Esophagus muscularis mucosa (tissue), 4 donors: ENCODE data around the gene BIK. TPM values are rescaled to one million over a fixed set of nuclear protein-coding genes. Genes with fewer than 3 reads are reported as not detected.

Experiments
- DNase-seq: peaks from one replicate; pipeline ENCODE4 v3.0.0-alpha.2; 2017; ENCODE audit errors: extremely low spot score
- H3K27ac ChIP-seq, 4 donors: fragments of 200-600 bp; sonication (generic); replicated peaks in 1 of 4; 1 replicate in 3 of 4; 2 replicates in 1 of 4; pipeline ENCODE4 v1.5.1; 2016 to 2019; ENCODE audit warnings: mild to moderate bottlenecking in 1 of 4
- H3K27me3 ChIP-seq, 4 donors: fragments of 200-600 bp; sonication (generic); one replicate each; pipeline versions ENCODE4 v1.5.1 to v1.6.0; 2016 to 2019
- H3K36me3 ChIP-seq, 4 donors: fragments of 200-600 bp; sonication (generic); one replicate each; pipeline ENCODE4 v1.5.1; 2016 to 2019
- H3K4me1 ChIP-seq, 4 donors: fragments of 200-600 bp; sonication (generic); one replicate each; pipeline ENCODE4 v1.5.1; 2016 to 2019
- H3K4me3 ChIP-seq, 4 donors: fragments of 200-600 bp; sonication (generic); 1 replicate in 2 of 4; 2 replicates in 2 of 4; pipeline ENCODE4 v1.5.1; 2016 to 2019; ENCODE audit warnings: mild to moderate bottlenecking in 4 of 4, moderate library complexity in 1 of 4
- H3K9me3 ChIP-seq, 4 donors: fragments of 200-600 bp; sonication (generic); 1 replicate in 3 of 4; 2 replicates in 1 of 4; pipeline ENCODE4 v1.5.1; 2016 to 2019
- EP300 ChIP-seq: sonication (generic); formaldehyde crosslinking; IDR thresholded peaks from one replicate; pipeline ENCODE4 v1.6.1; 2017; ENCODE audit warnings: antibody characterized with exemption
- POLR2A ChIP-seq: fragments of 450-650 bp; IDR thresholded peaks from one replicate; pipeline ENCODE4 v1.6.1; 2017; ENCODE audit warnings: antibody characterized with exemption, moderate library complexity, mild to moderate bottlenecking, low read depth
- POLR2AphosphoS5 ChIP-seq, 2 donors: sonication (generic); formaldehyde crosslinking; IDR thresholded peaks; one replicate each; pipeline ENCODE4 v1.6.1; 2017; ENCODE audit warnings: antibody characterized with exemption in 2 of 2
- WGBS: methylation state at CpG from one replicate; pipeline ENCODE4 v1.1.5; 2018; 5-methylcytosine and 5-hydroxymethylcytosine counted together
- intact Hi-C: fragments of 100-400 bp; cut with DNase I; formaldehyde crosslinking; loops from one replicate; pipeline ENCODE4 v1.15.1; 2023
- total RNA-seq, 4 donors: library from RNA; depleted of rRNA; stranded (reverse); fragments of >200 nt; gene quantifications; one replicate each; pipeline versions ENCODE4 v1.1.0 to v1.2.1, GENCODE V29; 2016
- TF ChIP-seq, protein P1 (sequence below), 3 experiments: fragments of 200-600 bp in 2 of 3; fragments of 450-650 bp in 1 of 3; sonication (generic) in 2 of 3; IDR thresholded peaks; one replicate each; pipeline ENCODE4 v1.5.1; 2017 to 2019; ENCODE audit warnings: antibody characterized with exemption in 3 of 3, mild to moderate bottlenecking in 2 of 3, moderate library complexity in 1 of 3

The BIK gene
- total RNA-seq, 4 donors from 2014 or later, result 0.32 TPM; not detected in 3

DNA sequence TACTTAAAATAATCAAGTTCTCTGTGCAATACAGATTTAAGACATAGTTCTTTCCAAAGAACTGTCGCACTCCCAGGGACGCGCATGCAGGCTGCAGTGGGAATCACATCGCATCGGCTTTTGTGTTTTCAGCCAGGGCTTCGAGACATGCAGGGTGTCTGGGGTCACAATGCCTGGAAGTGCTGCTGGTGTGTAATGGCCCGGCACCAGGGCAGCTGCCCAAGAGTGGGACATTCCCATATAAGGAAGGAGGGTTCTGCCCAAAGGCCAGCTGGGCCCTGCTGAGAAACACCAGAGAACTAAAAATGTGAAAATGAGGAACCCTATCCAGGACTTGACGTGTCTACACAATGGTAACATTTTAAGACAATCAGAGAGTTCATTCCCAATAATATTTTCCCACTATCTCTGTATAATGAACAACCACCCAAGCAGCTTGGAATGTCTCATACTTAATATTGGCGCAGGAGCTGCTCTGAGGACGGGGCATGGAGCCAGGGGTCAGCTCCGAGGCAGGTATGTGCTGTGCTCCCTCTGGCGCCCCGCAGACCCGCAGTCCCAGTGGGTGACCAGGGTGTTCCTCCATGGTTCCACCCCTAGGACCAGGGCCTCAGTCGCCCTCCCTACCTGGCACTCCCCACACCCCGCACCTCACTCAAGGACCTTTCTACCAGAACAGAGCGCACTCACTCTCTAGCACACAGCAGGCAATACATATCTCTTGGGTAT, 21.4 kb downstream of the BIK start:
- H3K27ac ChIP-seq, result no peak overlapping the region
- no peak overlapping the region for H3K4me3 ChIP-seq
- H3K27me3 ChIP-seq, result no peaks in the 10 kb centered on the region
- H3K36me3 ChIP-seq, result peaks cover 21 to 63% (median 50%) of the 10 kb centered on the region in 4 donors
- H3K9me3 ChIP-seq, result no peaks in the 10 kb centered on the region
- intact Hi-C loops, result no loop called here
- no peak for DNase-seq
- TF ChIP-seq, protein P1, sequence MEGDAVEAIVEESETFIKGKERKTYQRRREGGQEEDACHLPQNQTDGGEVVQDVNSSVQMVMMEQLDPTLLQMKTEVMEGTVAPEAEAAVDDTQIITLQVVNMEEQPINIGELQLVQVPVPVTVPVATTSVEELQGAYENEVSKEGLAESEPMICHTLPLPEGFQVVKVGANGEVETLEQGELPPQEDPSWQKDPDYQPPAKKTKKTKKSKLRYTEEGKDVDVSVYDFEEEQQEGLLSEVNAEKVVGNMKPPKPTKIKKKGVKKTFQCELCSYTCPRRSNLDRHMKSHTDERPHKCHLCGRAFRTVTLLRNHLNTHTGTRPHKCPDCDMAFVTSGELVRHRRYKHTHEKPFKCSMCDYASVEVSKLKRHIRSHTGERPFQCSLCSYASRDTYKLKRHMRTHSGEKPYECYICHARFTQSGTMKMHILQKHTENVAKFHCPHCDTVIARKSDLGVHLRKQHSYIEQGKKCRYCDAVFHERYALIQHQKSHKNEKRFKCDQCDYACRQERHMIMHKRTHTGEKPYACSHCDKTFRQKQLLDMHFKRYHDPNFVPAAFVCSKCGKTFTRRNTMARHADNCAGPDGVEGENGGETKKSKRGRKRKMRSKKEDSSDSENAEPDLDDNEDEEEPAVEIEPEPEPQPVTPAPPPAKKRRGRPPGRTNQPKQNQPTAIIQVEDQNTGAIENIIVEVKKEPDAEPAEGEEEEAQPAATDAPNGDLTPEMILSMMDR (IDR thresholded peaks at IDR 0.05), result no peak
- no peak for TF ChIP-seq POLR2AphosphoS5 (IDR thresholded peaks at IDR 0.05)
- TF ChIP-seq EP300, result no peak
- no peak for TF ChIP-seq POLR2A
- peaks cover 0 to 18% (median 12%) of the 10 kb centered on the region in 4 donors for H3K4me1 ChIP-seq
- WGBS, result 72% methylated on average over 15 of the region's 17 CpGs

DNA sequence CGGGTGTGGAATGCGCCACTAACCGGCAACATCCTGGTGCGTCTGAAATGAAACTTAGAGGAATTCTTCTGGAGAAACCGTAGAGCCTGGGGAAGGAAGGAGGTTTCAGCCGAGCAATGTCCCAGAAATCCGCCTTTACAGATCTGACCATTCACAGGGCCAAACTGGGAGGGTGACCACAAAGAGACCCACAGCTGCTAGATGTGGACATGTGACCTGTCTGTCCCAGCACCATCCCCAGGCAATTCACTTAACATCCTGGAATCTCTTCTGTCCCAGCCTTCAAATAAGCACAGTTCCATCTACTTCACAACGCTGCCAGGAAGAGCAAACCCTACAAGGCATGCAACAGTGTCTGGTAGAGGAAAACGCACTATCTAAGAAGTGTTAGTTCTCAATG, 22.9 kb downstream of the BIK start:
- no peak for TF ChIP-seq EP300
- TF ChIP-seq, protein P1 (IDR thresholded peaks at IDR 0.05), result no peak
- TF ChIP-seq POLR2A, result no peak
- no peak for TF ChIP-seq POLR2AphosphoS5 (IDR thresholded peaks at IDR 0.05)
- peaks cover 0 to 18% (median 14%) of the 10 kb centered on the region in 4 donors for H3K4me1 ChIP-seq

DNA sequence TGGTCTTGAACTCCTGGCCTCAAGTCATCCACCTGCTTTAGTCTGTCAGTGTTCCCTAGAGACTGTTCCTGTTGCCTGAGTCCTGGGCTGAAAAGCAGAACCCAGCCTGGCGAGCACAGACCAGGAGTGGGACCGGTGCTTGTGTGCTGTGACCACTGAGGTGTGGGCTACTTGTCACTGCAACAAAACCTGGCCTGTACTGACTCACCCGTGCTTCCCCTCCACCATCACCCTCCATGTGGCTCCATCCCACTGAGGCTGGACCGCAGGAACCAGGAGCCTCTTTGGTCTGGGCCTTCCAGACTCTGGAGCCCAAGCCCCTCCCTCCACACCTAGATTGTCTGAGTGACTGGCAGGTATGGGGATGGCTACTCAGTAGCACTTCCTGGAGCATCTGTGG, 24.0 kb downstream of the BIK start:
- Histone ChIP-seq H3K27me3 (no peaks in the 10 kb centered on the region), H3K4me3 (no peak overlapping the region), H3K4me1 (peaks cover 0 to 18% (median 14%) of the 10 kb centered on the region in 4 donors), H3K27ac (no peak overlapping the region), H3K9me3 (no peaks in the 10 kb centered on the region), H3K36me3 (peaks cover 26 to 89% (median 75%) of the 10 kb centered on the region in 4 donors)
- no peak for TF ChIP-seq POLR2AphosphoS5 (IDR thresholded peaks at IDR 0.05)
- TF ChIP-seq, protein P1 (IDR thresholded peaks at IDR 0.05), result no peak
- no peak for TF ChIP-seq EP300
- no peak for TF ChIP-seq POLR2A
- 100% methylated on average over 1 of the region's 4 CpGs for WGBS
- intact Hi-C loops, result no loop called here
- DNase-seq, result no peak

More for the DNA sequence above, 22.9 kb downstream of the BIK start:
- Histone ChIP-seq H3K4me3 (no peak overlapping the region), H3K27me3 (no peaks in the 10 kb centered on the region), H3K27ac (no peak overlapping the region), H3K9me3 (no peaks in the 10 kb centered on the region), H3K36me3 (peaks cover 24 to 77% (median 65%) of the 10 kb centered on the region in 4 donors)
- intact Hi-C loops, result no loop called here
- DNase-seq, result no peak
- 89% methylated on average over 9 of the region's 9 CpGs for WGBS

DNA sequence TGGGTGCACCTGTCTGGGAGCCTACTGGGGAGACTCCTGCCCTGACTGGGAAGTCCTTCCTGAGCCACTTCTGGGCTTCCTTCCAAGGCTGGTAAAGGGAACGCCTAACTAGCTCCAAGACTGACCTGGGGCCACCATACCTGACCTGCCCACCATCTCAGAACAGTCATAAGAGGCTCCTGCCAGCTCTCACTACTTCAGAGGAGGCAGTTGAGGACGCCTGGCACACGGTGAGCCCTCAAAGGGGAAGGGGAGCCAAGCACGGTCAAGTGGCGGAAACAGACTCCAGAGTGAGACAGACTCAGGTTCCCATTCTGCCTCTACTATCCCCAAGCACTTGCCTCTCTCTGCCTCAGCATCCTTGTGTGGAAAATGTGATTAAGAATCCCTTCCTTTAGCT, 25.0 kb downstream of the BIK start:
- peaks cover 0 to 18% (median 16%) of the 10 kb centered on the region in 4 donors for H3K4me1 ChIP-seq
- H3K4me3 ChIP-seq, result no peak overlapping the region
- intact Hi-C loops, result no loop called here
- H3K9me3 ChIP-seq, result no peaks in the 10 kb centered on the region
- 89% methylated on average over 3 of the region's 5 CpGs for WGBS
- H3K36me3 ChIP-seq, result peaks cover 35 to 99% (median 85%) of the 10 kb centered on the region in 4 donors
- no peak overlapping the region for H3K27ac ChIP-seq
- no peak for TF ChIP-seq POLR2A
- no peak for TF ChIP-seq POLR2AphosphoS5 (IDR thresholded peaks at IDR 0.05)
- TF ChIP-seq, protein P1 (IDR thresholded peaks at IDR 0.05), result no peak
- no peak for TF ChIP-seq EP300
- DNase-seq, result no peak
- H3K27me3 ChIP-seq, result no peaks in the 10 kb centered on the region
